NK-92 (cell line): ENCODE data around the gene KCNMB1.

Experiments
- DNase-seq: peaks from one replicate; lab custom pipeline; 2025; ENCODE audit not compliant: unreplicated experiment; lab: John Stamatoyannopoulos, UW

The KCNMB1 gene

GRCh38 chr5:170343177-170343576 is 46.0 kb downstream of the KCNMB1 start:
- DNase-seq = no peak

- DNase-seq = no peak
These were observed 46.9 kb downstream of the KCNMB1 start for GRCh38 chr5:170342153-170342725.

- DNase-seq = no peak
These were observed 47.6 kb downstream of the KCNMB1 start for GRCh38 chr5:170341545-170341944.

DNA sequence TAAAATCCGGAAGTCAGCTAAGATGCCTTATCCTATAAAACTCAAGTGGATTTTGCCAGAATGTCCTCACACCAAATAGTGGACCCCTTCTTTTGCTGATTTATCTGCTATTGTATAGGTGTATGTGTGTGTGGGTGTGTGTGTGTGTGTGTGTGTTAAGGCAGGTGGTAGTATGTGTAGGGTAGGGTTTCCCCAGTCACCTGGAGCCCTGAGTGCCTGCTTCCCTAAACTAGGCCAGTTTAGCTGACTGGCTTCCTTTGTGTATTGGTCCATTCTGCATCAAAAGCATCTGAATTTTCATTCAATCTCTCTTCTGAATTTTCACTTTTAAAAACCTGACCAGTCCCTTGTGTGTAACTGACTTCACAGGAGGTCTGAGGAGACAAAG is 49.4 kb downstream of the KCNMB1 start:
- DNase-seq = no peak

GRCh38 chr5:170338933-170339779 is 50.0 kb downstream of the KCNMB1 start:
- no peak for DNase-seq

- no peak for DNase-seq
These were observed 50.9 kb downstream of the KCNMB1 start for GRCh38 chr5:170338291-170338690.

DNA sequence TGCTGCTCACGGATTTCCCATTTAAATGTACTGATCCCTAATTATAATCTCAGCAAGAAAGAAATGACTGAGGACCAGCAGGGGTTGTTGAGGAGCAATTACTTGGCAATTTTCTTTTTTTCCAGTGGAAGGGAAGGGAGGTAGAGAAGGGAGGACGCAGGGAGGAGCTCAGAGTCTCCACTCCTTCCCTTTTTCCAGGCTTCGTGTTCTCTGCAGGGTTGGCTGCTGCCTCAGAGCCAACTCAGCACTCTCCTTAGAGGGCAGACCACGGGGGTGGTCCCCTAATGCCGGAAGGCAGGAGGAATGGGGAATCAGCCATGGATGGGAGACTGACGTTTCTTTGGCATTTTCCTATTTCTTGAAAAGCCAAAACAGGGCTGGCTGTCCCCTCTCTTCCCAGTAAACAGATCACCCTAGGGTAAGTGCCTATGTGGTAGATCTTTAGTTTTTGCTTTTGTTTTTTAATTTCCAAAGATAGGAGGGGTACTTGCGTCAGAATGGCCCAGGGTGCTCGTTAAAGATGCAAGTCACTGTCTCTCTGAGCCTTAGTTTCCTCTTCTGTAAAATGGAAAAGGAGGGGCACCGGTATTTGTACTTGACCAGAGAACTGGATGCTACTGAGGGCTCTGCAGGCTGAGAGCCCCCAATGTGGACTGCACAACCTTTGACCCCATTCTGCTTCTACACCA is 52.0 kb downstream of the KCNMB1 start:
- no peak for DNase-seq

DNA sequence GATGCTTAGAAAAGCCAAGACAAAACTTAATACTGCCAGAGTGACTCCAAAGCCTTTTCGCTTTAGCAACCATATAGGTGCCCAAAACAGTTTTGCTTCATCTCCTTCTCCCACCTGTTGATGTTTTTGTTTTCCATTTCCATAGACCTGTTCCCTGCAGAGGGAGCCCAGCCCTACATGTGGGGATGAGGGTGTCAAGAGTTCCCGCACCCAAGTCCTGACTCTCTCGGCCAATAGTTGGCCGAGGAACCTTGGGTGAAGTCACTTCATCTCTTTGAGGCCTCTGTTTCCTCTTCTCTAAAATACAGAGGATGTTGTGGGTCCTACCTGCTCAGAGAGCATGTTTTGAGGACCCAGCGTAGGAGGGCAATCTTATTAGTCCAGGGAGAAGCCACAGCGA is 53.1 kb downstream of the KCNMB1 start:
- DNase-seq = no peak

GRCh38 chr5:170334626-170335025 is 54.5 kb downstream of the KCNMB1 start:
- DNase-seq = no peak

DNA sequence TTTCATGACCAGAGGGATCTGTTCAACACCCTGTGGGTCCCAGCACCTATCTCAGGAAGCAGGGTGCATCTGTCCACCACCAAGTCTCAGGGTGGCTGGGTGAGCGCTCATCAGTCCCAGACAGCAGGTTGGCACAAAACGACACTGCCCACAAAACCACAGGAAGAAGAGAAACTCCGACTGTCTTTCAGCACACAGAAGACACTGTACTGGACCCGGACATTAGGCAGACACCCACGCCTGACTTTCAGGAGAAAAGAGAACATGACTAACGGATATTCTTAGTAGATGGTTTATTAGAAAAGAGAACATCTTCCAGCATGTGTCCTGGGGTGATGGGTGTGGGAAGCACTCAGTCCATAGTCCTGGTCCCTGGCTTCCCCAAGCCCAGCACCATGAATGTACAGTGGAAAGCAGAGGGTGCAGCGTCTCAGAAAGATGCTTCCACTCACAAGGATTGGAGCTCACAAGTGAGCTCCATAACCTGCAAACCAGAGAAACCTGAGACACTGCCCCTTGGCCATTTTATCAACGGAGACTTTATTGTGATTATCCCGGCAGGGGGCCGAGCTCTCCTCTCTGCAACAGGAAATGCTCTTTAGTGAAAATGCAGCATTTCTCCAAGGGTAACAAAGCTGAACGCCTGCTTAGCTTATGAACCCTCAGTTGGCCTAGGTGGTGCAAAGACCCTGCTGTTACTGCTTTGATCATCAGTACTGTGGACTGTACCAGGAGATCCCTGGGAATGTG is 55.8 kb downstream of the KCNMB1 start:
- no peak for DNase-seq

- DNase-seq = no peak
These were observed 57.1 kb downstream of the KCNMB1 start for GRCh38 chr5:170332058-170332457.

- DNase-seq = no peak
These were observed 58.6 kb downstream of the KCNMB1 start for GRCh38 chr5:170330568-170331054.

- DNase-seq = no peak
These were observed 59.6 kb downstream of the KCNMB1 start for GRCh38 chr5:170329524-170329923.

DNA sequence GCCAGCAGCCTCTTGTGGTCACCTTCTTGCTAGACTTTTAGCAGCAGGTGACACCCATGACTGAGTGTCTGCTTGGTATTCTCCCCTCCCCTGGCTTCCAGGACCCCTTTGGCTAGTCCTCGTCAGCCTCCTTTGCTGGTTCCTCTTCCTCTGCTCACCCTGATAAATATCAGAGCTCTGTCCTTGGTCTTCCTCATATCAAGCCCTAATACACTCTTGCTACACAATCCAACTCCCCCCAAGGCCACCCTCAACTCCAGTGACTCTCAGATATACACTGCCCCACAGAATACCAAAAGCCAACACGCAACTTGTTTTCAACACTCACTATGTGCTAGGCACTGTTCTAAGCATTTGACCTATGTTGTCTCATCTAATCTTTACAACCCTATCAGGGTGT is 61.3 kb downstream of the KCNMB1 start:
- no peak for DNase-seq

GRCh38 chr5:170327168-170327567 is 62.0 kb downstream of the KCNMB1 start:
- DNase-seq = no peak
